Stimulated activated CD8-positive, alpha-beta memory T cell treated with anti-CD3 and anti-CD28 coated beads, Interleukin-7, amount 100 ng/mL, for 48 hours (primary cell): ENCODE results near the gene HOXC12.

Experiments
- DNase-seq, 2 donors: peaks; one replicate each; pipeline ENCODE4 v3.0.0-alpha.2; 2020; ENCODE audit warnings: low read depth in 1 of 2; ENCODE audit errors: extremely low read depth in 1 of 2

The HOXC12 gene

GRCh38 chr12:53995378-53996239, 40.9 kb downstream of the HOXC12 start:
- DNase-seq = no peak

DNA sequence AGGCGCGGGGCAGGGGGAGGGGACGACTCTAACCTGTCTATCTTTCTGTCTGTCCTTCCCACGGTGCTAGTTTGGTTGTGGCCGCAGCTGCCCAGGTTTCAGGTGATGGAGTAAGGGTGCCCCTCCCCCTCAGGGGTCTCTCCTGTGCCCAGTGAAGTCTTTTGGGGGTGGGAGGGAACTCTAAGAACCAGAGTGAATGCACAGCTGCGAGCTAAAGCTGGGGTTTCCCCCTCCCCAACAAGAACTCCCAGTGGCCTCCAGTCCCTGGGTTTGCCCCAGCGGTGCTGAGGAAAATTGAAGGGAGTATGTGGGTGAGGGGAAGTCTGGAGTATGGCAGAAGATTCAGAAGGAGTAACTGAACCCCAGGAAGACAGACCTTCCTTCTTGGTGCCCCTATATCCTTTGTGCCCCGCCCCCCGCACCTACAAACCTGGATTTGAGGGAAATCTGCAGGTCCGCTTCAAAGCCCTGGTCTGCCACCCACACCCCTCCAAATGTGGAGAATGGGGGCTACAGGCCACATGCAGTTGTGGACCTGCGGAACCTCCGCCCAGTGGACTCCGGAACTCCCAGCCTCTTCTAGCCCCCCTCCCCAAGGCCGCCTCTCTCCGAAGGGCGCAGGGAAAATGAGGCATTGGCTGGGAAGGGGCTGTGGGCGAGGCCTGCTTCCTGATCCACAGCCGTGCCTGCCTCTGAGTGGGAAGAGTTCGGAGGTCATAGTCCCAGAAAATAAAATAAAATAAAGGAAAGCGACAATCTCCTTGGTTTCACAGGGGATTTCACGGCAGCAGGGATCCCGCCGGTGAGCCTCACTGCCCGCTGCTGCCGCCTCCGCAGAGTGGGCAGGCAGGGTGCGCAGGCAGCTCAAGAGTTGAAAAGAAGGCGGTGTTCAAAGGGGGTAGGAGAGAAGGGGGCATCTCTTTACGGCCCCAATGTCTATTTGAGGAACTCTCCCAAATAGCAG, 41.8 kb downstream of the HOXC12 start:
- no peak for DNase-seq

DNA sequence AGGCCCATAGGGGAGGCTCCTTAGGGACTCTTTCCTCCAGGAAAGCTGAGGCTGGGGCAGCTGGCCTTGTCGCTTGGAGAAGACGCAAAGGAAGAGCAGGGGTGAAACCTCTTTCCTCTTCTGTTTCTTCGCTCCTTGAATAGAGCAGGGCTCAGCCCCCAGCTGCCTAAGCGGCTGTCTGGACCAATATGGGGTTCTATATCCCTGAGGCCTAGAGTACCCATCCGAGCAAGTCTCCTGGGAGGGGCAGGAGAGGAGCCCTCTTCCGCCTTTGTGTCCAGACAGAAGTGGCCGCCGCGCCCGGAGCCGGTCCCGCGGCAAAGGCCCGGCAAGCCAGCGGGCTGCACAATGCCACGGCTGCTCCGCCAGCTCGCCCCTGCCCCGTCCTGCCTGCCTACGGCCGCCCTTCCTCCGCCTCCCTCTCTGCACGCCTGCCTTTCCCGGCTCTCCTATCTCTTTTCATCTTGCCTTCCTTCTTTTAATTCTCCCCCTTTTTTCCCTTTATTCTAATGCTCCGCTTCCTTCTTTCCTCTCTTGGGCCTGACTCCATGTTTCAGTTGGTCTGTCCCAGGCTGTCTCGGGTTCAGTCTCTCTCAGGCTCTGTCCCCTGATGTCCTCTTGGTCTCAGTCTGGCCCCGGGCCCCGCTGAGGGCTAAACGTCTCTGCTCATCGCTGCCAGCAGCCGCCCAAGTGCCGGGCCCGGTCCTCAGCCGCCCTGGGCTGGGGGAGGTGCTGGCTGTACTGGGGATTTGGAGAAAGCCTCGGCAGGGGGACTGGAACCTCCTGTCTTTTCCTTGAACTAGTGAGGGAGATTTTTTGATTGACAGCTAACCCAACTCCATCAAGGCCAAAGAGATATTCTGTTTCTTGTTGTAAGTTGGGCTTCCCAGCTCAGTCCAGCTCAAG, 42.8 kb downstream of the HOXC12 start:
- DNase-seq = no peak

DNA sequence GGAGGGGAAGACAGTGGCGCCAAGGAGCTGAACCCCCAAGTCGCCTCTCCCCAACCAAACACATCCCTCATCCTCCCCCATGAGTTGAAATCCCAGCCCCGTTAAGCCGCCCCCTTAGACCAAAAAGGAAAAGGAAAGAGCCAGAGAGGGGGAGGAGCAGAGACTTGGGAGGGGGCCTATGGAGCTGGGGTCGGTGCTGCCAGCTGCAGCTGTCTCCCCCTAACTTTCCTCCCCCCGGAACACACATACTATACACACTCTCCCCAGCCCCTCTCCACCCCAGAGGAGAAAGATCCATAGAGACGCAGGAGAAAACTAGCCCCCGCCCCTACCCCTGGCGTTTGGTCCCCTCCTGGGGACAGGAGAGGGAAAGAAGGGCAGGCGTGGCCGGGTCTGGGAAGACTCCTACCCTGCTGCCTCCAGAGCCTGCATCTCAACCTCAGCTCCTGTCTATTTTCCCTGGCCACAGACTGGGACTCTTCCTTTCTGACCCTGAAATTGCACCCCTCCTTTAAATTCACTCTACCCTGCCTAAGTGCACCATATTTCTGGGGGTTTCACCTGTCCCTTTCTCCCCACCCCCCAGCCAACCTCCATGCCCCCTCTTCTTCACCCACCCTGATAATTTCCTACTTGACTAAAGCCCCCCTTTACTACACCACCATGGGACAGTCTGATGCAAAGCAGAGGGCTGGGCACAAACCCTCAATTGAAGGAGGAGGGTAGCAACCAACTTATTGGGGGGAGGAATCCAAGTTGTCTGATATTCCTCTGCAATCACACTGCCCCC, 43.6 kb downstream of the HOXC12 start:
- no peak for DNase-seq

DNA sequence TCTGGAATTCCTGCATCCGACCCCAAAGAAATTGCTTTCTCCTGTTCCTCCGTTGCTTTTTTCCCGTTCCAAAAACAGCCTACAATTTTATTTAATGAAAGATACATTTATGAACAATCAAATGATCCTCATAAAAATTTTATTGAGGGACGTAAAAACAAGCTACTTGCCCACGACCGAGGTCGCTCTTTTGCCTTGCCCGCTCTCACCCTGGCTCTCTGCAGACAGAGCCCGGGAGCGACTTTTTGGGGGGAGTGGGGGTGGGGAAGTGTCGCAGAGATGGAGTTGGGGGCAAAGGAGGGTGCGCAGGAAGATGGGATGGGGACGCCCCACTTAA, 44.2 kb downstream of the HOXC12 start:
- no peak for DNase-seq

GRCh38 chr12:53999559-54000115, 44.9 kb downstream of the HOXC12 start:
- DNase-seq = no peak

DNA sequence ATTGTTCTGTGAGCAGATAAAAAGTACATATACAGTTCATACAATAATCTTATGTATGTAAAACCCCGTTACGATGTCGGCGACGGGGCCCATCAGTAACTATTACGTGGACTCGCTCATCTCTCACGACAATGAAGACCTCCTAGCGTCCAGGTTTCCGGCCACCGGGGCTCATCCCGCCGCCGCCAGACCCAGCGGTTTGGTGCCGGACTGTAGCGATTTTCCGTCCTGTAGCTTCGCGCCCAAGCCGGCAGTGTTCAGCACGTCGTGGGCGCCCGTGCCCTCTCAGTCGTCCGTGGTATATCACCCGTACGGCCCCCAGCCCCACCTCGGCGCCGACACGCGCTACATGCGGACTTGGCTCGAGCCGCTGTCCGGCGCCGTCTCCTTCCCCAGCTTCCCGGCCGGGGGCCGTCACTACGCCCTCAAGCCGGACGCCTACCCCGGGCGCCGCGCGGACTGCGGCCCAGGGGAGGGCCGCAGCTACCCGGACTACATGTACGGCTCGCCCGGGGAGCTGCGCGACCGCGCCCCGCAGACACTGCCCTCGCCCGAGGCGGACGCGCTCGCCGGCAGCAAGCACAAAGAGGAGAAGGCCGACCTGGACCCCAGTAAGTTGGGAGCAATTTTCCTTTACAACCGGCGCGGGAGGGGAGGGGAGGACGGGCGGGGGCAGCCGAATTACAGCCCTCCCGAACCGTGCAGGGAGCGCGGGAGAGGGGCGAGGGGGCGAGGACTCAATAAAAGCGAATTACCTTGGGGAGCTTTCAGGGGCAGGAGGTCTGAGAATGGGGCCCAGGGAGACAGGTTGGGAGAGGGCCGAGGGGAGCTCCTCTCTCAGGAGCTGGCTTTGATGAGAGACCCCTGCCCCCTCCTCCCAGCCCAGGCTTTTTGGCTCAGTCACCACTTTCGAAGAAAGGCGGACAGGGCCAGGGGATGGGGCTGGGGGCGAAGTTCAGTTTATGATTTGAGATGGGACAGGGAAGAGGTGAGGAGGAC, 45.7 kb downstream of the HOXC12 start, which contains the start of gene HOXC9:
Gene HOXC9 (plus strand): TSS at position 46 of the 999 bp plus-strand sequence. CDS start 28 bp downstream, at position 74.
- DNase-seq = no peak

- DNase-seq = no peak
These were observed 46.8 kb downstream of the HOXC12 start for GRCh38 chr12:54001283-54002187.

- no peak for DNase-seq
These were observed 47.7 kb downstream of the HOXC12 start for GRCh38 chr12:54002278-54002914.

GRCh38 chr12:54002915-54003389, 48.2 kb downstream of the HOXC12 start:
- no peak for DNase-seq

- no peak for DNase-seq
These were observed 48.9 kb downstream of the HOXC12 start for GRCh38 chr12:54003625-54004024.

GRCh38 chr12:54004063-54004840, 49.5 kb downstream of the HOXC12 start:
- DNase-seq = no peak

GRCh38 chr12:54004841-54005530, 50.3 kb downstream of the HOXC12 start:
- DNase-seq = no peak

DNA sequence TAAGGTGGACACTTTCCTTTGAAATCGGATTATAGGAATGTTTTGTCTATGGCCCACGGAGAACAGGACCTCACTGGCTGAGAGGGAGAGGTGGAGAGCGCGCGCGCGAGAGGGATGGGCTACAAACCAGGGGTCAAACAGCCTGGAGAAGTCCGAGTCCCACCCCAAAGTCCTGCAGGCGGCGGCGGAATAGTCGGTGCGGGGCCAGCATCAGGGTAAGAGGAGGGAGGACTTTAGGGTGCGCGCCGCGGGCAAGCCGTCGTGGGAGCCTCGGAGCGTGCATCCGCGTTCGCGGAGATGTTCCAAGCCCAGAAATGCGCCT, 50.8 kb downstream of the HOXC12 start:
- no peak for DNase-seq

- DNase-seq = peak; percentile 54 to 69
These were observed 51.3 kb downstream of the HOXC12 start for GRCh38 chr12:54005853-54006558.
